Measurements from ENCODE around the gene DAAM1. TPM values are rescaled to one million over a fixed set of nuclear protein-coding genes. Genes with fewer than 3 reads are reported as not detected.

DAAM1 gene
- polyA plus RNA-seq, 3 donors, result 3.2 to 6.3 (median 4.4) TPM

DNA sequence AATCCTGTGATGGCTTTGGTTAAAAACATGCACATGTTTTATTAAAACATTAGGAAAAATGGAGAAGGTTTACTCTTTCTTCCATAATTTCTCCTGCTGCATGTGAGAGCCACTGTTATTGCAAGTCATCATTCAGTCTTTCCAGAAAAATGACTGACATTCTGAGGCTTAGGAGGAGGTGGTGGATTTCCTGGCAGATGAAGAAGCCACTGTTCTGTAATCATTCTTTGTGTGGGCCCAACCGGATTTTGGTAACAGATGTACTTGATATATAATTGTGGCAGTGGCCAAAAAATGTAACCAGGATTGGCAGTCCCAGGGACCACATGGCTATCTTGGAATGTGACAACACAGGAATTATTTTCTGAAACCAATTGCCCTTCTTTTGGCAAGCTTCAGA is 120.2 kb downstream of the DAAM1 start:
- no peaks in the 10 kb centered on the region for H3K36me3 Mint-ChIP-seq
- Histone ChIP-seq H3K9ac (ENCODE audit: insufficient read depth, low read length, poor library complexity, severe bottlenecking) (no peak overlapping the region), H3K27me3 (ENCODE audit: control insufficient read depth in 2 of 2, insufficient read depth in 2 of 2, low read length in 2 of 2) (no peaks in the 10 kb centered on the region), H3K4me1 (ENCODE audit: control insufficient read depth in 1 of 2, insufficient read depth in 2 of 2, low read length in 2 of 2) (no peaks in the 10 kb centered on the region), H3K79me2 (ENCODE audit: insufficient read depth, low read length) (no peaks in the 10 kb centered on the region), H3K4me3 (replicated peaks in 1 of 3; ENCODE audit: low read depth in 2 of 3, low read length in 3 of 3) (no peak overlapping the region), H3K36me3 (replicated peaks in 1 of 2; ENCODE audit: control insufficient read depth in 1 of 2, insufficient read depth in 2 of 2, low read length in 2 of 2) (no peaks in the 10 kb centered on the region), H2AFZ (ENCODE audit: insufficient read depth, low read depth, low read length, poor library complexity, severe bottlenecking) (no peak overlapping the region), H3K9me3 (replicated peaks in 1 of 2; ENCODE audit: control insufficient read depth in 1 of 2, insufficient read depth in 1 of 2, low read length in 2 of 2) (no peaks in the 10 kb centered on the region), H3K27ac (ENCODE audit: low read depth in 1 of 2, low read length in 2 of 2) (no peak overlapping the region), H3K4me2 (replicated peaks; ENCODE audit: extremely low read depth, low read length, poor library complexity, severe bottlenecking) (no peak overlapping the region), H4K20me1 (ENCODE audit: insufficient read depth, low read length) (no peaks in the 10 kb centered on the region)
- intact Hi-C loops (cut with micrococcal nuclease), result no loop called here
- H3K4me3 Mint-ChIP-seq, result no peak overlapping the region
- 18% methylated on average over 1 of the region's 1 CpG for WGBS (ENCODE audit: insufficient coverage)
- TF ChIP-seq, protein P1, sequence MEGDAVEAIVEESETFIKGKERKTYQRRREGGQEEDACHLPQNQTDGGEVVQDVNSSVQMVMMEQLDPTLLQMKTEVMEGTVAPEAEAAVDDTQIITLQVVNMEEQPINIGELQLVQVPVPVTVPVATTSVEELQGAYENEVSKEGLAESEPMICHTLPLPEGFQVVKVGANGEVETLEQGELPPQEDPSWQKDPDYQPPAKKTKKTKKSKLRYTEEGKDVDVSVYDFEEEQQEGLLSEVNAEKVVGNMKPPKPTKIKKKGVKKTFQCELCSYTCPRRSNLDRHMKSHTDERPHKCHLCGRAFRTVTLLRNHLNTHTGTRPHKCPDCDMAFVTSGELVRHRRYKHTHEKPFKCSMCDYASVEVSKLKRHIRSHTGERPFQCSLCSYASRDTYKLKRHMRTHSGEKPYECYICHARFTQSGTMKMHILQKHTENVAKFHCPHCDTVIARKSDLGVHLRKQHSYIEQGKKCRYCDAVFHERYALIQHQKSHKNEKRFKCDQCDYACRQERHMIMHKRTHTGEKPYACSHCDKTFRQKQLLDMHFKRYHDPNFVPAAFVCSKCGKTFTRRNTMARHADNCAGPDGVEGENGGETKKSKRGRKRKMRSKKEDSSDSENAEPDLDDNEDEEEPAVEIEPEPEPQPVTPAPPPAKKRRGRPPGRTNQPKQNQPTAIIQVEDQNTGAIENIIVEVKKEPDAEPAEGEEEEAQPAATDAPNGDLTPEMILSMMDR (IDR thresholded peaks at IDR 0.05), result no peak
- no peaks in the 10 kb centered on the region for H3K4me1 Mint-ChIP-seq
- H3K27ac Mint-ChIP-seq, result no peak overlapping the region
- H3K27me3 Mint-ChIP-seq (ENCODE audit: low read depth in 3 of 3), result no peaks in the 10 kb centered on the region
- DNase-seq, result no peak
- no peaks in the 10 kb centered on the region for H3K9me3 Mint-ChIP-seq

DNA sequence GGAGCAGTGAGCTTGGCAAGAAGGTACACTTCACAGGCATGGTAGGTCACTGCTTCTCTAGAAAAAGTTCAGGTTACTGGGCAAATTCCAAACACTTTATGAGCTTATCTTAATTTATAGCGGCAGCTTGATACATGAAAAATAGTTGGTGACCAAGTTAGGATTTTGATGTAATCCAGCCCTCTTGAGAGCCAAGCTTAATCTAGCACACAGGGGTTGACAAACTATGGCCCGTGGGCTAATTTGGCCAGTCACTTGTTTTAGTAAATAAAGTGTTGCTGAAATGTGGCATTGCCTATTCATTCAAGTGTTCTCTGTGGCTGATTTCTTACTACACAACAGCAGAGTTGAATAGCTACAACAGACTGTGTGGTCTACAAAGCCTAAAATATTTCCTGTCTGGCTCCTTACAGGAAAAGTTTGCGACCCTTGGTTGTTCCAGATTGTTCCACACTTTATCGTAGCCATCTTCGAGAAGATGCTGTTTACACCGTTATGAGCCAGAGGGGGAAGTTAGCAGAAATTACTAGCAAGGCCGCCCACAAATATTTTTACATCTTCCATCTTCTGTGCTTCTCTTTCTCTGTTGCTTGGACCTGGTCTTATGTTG is 120.9 kb downstream of the DAAM1 start:
- no CpG with 5 or more reads among the region's 7 CpGs for WGBS (ENCODE audit: insufficient coverage)
- no peak overlapping the region for H3K4me2 ChIP-seq (replicated peaks; ENCODE audit: extremely low read depth, low read length, poor library complexity, severe bottlenecking)
- no peak overlapping the region for H3K4me3 ChIP-seq (replicated peaks in 1 of 3; ENCODE audit: low read depth in 2 of 3, low read length in 3 of 3)
- no peaks in the 10 kb centered on the region for H3K4me1 Mint-ChIP-seq
- TF ChIP-seq, protein P1 (IDR thresholded peaks at IDR 0.05), result no peak
- H3K27me3 Mint-ChIP-seq (ENCODE audit: low read depth in 3 of 3), result no peaks in the 10 kb centered on the region
- no peaks in the 10 kb centered on the region for H4K20me1 ChIP-seq (ENCODE audit: insufficient read depth, low read length)
- no peak overlapping the region for H3K27ac Mint-ChIP-seq
- intact Hi-C loops (cut with micrococcal nuclease), result no loop called here
- no peaks in the 10 kb centered on the region for H3K79me2 ChIP-seq (ENCODE audit: insufficient read depth, low read length)
- no peaks in the 10 kb centered on the region for H3K36me3 Mint-ChIP-seq
- no peak overlapping the region for H3K4me3 Mint-ChIP-seq
- H3K9ac ChIP-seq (ENCODE audit: insufficient read depth, low read length, poor library complexity, severe bottlenecking), result no peak overlapping the region
- no peak overlapping the region for H3K27ac ChIP-seq (ENCODE audit: low read depth in 1 of 2, low read length in 2 of 2)
- no peaks in the 10 kb centered on the region for H3K36me3 ChIP-seq (replicated peaks in 1 of 2; ENCODE audit: control insufficient read depth in 1 of 2, insufficient read depth in 2 of 2, low read length in 2 of 2)
- no peaks in the 10 kb centered on the region for H3K4me1 ChIP-seq (ENCODE audit: control insufficient read depth in 1 of 2, insufficient read depth in 2 of 2, low read length in 2 of 2)
- H3K9me3 ChIP-seq (replicated peaks in 1 of 2; ENCODE audit: control insufficient read depth in 1 of 2, insufficient read depth in 1 of 2, low read length in 2 of 2), result no peaks in the 10 kb centered on the region
- H3K27me3 ChIP-seq (ENCODE audit: control insufficient read depth in 2 of 2, insufficient read depth in 2 of 2, low read length in 2 of 2), result no peaks in the 10 kb centered on the region
- no peak for DNase-seq
- H2AFZ ChIP-seq (ENCODE audit: insufficient read depth, low read depth, low read length, poor library complexity, severe bottlenecking), result no peak overlapping the region
- no peaks in the 10 kb centered on the region for H3K9me3 Mint-ChIP-seq
